T-helper 17 cell (primary cell): ENCODE data around the gene MON2. TPM values are rescaled to one million over a fixed set of nuclear protein-coding genes. Genes with fewer than 3 reads are reported as not detected.
"Not testable (repeated sequence)": the region's sequence is repeated elsewhere in the genome, so short reads cannot be mapped to it uniquely, and the experiment has no call there.

Source experiments
- ATAC-seq: fragments of 150-1000 bp; cut with Tn5 transposase; 2 replicates; pipeline ENCODE4 v1.10.0; 2021; ENCODE audit warnings: mild to moderate bottlenecking, moderate library complexity
- DNase-seq, 3 donors: peaks; one replicate each; pipeline versions ENCODE4 v3.0.0 to v3.0.0-alpha.2; 2020 to 2021
- H3K9me3 ChIP-seq: one replicate; pipeline ENCODE4 v1.7.0; 2013; ENCODE audit warnings: low read length, mild to moderate bottlenecking; ENCODE audit not compliant: control insufficient read depth, poor library complexity, severe bottlenecking
- H3K27ac Mint-ChIP-seq: one replicate; pipeline ENCODE4 v1.8.0; 2022; ENCODE audit warnings: mild to moderate bottlenecking, moderate library complexity, mixed read lengths
- H3K27me3 Mint-ChIP-seq: one replicate; pipeline ENCODE4 v1.8.0; 2022; ENCODE audit warnings: mixed read lengths
- H3K36me3 Mint-ChIP-seq: one replicate; pipeline ENCODE4 v1.8.0; 2022; ENCODE audit warnings: low read depth, mixed read lengths
- H3K4me1 Mint-ChIP-seq: one replicate; pipeline ENCODE4 v1.8.0; 2022; ENCODE audit warnings: mild to moderate bottlenecking, mixed read lengths
- H3K4me3 Mint-ChIP-seq: one replicate; pipeline ENCODE4 v1.8.0; 2022; ENCODE audit warnings: mild to moderate bottlenecking, moderate library complexity, mixed read lengths
- total RNA-seq, 4 donors: library from RNA in 2 of 4; stranded (reverse) in 2 of 4; gene quantifications; one replicate each; pipeline ENCODE4 v1.2.3 and lab custom pipeline; 2022 to 2026

MON2 gene
- total RNA-seq, 2 donors from 2014 or later, result 62.2 to 71.0 TPM

- H3K27me3 Mint-ChIP-seq, result peaks cover 6% of the 10 kb centered on the region
- no peak for DNase-seq
- no peak overlapping the region for H3K4me3 Mint-ChIP-seq
- H3K4me1 Mint-ChIP-seq, result no peaks in the 10 kb centered on the region
- no peak overlapping the region for H3K27ac Mint-ChIP-seq
- H3K36me3 Mint-ChIP-seq, result peaks cover 4% of the 10 kb centered on the region
- no peak for ATAC-seq
- H3K9me3 ChIP-seq, result no peaks in the 10 kb centered on the region
Measured at GRCh38 chr12:62458626-62459025, 8.0 kb upstream of the MON2 start.

GRCh38 chr12:62459976-62460375, 6.7 kb upstream of the MON2 start:
- Mint-ChIP-seq H3K27me3 (peaks cover 6% of the 10 kb centered on the region), H3K27ac (no peak overlapping the region), H3K4me1 (no peaks in the 10 kb centered on the region), H3K36me3 (peaks cover 4% of the 10 kb centered on the region), H3K4me3 (no peak overlapping the region)
- H3K9me3 ChIP-seq, result no peaks in the 10 kb centered on the region
- DNase-seq, result no peak
- ATAC-seq, result no peak

- H3K9me3 ChIP-seq, H3K27me3 Mint-ChIP-seq, H3K4me3 Mint-ChIP-seq, DNase-seq, H3K4me1 Mint-ChIP-seq, ATAC-seq, H3K36me3 Mint-ChIP-seq, H3K27ac Mint-ChIP-seq: not testable (repeated sequence)
Measured at GRCh38 chr12:62461171-62461837, 5.3 kb upstream of the MON2 start.

- H3K27me3 Mint-ChIP-seq, ATAC-seq, H3K27ac Mint-ChIP-seq: not testable (repeated sequence)
Measured at GRCh38 chr12:62463252-62463651, 3.4 kb upstream of the MON2 start.

GRCh38 chr12:62466018-62466593, 520 bp upstream of the MON2 start:
- Mint-ChIP-seq H3K27ac (peak overlapping the region; percentile 99), H3K36me3 (no peaks in the 10 kb centered on the region), H3K4me3 (peak overlapping the region; percentile 98), H3K27me3 (no peaks in the 10 kb centered on the region), H3K4me1 (peaks cover 14% of the 10 kb centered on the region)
- DNase-seq, result no peak
- peak; percentile 13 for ATAC-seq
- no peaks in the 10 kb centered on the region for H3K9me3 ChIP-seq

More at GRCh38 chr12:62463252-62463651, 3.4 kb upstream of the MON2 start:
- not testable (repeated sequence) for DNase-seq, H3K9me3 ChIP-seq, H3K4me3 Mint-ChIP-seq, H3K36me3 Mint-ChIP-seq
- H3K4me1 Mint-ChIP-seq, result peaks cover 10% of the 10 kb centered on the region

- ATAC-seq (no peak), DNase-seq (no peak)
- Mint-ChIP-seq H3K27me3 (no peaks in the 10 kb centered on the region), H3K27ac (no peak overlapping the region), H3K36me3 (no peaks in the 10 kb centered on the region), H3K4me3 (peak overlapping the region; percentile 98), H3K4me1 (peaks cover 19% of the 10 kb centered on the region)
- H3K9me3 ChIP-seq, result no peaks in the 10 kb centered on the region
Measured at GRCh38 chr12:62468397-62468796, 1.8 kb downstream of the MON2 start.

- H3K4me3 Mint-ChIP-seq, result no peak overlapping the region
- ATAC-seq (no peak), DNase-seq (no peak)
- H3K9me3 ChIP-seq, result no peaks in the 10 kb centered on the region
- H3K27me3 Mint-ChIP-seq, result no peaks in the 10 kb centered on the region
- peaks cover 2% of the 10 kb centered on the region for H3K36me3 Mint-ChIP-seq
- H3K27ac Mint-ChIP-seq, result no peak overlapping the region
- H3K4me1 Mint-ChIP-seq, result peaks cover 24% of the 10 kb centered on the region
Measured at GRCh38 chr12:62468935-62469334, 2.3 kb downstream of the MON2 start.

- H3K4me1 Mint-ChIP-seq, result peaks cover 28% of the 10 kb centered on the region
- H3K27me3 Mint-ChIP-seq, result no peaks in the 10 kb centered on the region
- DNase-seq (no peak), ATAC-seq (no peak)
- H3K27ac Mint-ChIP-seq, result no peak overlapping the region
- H3K36me3 Mint-ChIP-seq, result peaks cover 2% of the 10 kb centered on the region
- no peak overlapping the region for H3K4me3 Mint-ChIP-seq
- no peaks in the 10 kb centered on the region for H3K9me3 ChIP-seq
Measured at GRCh38 chr12:62469704-62470103, 3.1 kb downstream of the MON2 start.

- H3K27me3 Mint-ChIP-seq, result no peaks in the 10 kb centered on the region
- no peaks in the 10 kb centered on the region for H3K9me3 ChIP-seq
- no peak for DNase-seq
- H3K4me3 Mint-ChIP-seq, result no peak overlapping the region
- H3K27ac Mint-ChIP-seq, result no peak overlapping the region
- peaks cover 2% of the 10 kb centered on the region for H3K36me3 Mint-ChIP-seq
- no peak for ATAC-seq
- peaks cover 28% of the 10 kb centered on the region for H3K4me1 Mint-ChIP-seq
Measured at GRCh38 chr12:62471734-62472133, 5.1 kb downstream of the MON2 start.

GRCh38 chr12:62472472-62472871, 5.8 kb downstream of the MON2 start:
- Mint-ChIP-seq H3K36me3 (peaks cover 2% of the 10 kb centered on the region), H3K4me3 (no peak overlapping the region), H3K27ac (no peak overlapping the region), H3K4me1 (peaks cover 29% of the 10 kb centered on the region), H3K27me3 (no peaks in the 10 kb centered on the region)
- H3K9me3 ChIP-seq, result no peaks in the 10 kb centered on the region
- DNase-seq, result no peak
- ATAC-seq, result no peak

- H3K4me1 Mint-ChIP-seq, result peaks cover 34% of the 10 kb centered on the region
- ATAC-seq, result no peak
- no peak overlapping the region for H3K4me3 Mint-ChIP-seq
- H3K27me3 Mint-ChIP-seq, result no peaks in the 10 kb centered on the region
- peaks cover 10% of the 10 kb centered on the region for H3K36me3 Mint-ChIP-seq
- DNase-seq, result no peak
- no peaks in the 10 kb centered on the region for H3K9me3 ChIP-seq
- no peak overlapping the region for H3K27ac Mint-ChIP-seq
Measured at GRCh38 chr12:62481843-62482540, 15.4 kb downstream of the MON2 start.

GRCh38 chr12:62482769-62483168, 16.1 kb downstream of the MON2 start:
- H3K9me3 ChIP-seq, result no peaks in the 10 kb centered on the region
- Mint-ChIP-seq H3K27me3 (no peaks in the 10 kb centered on the region), H3K36me3 (peaks cover 8% of the 10 kb centered on the region), H3K27ac (peak overlapping the region; percentile 29), H3K4me3 (no peak overlapping the region), H3K4me1 (peaks cover 31% of the 10 kb centered on the region)
- DNase-seq (no peak), ATAC-seq (no peak)

- Mint-ChIP-seq H3K4me1 (peaks cover 27% of the 10 kb centered on the region), H3K36me3 (peaks cover 3% of the 10 kb centered on the region), H3K27me3 (no peaks in the 10 kb centered on the region), H3K27ac (peak overlapping the region; percentile 67), H3K4me3 (no peak overlapping the region)
- DNase-seq, result no peak
- no peaks in the 10 kb centered on the region for H3K9me3 ChIP-seq
- ATAC-seq, result no peak
Measured at GRCh38 chr12:62484233-62484632, 17.6 kb downstream of the MON2 start.
